GM21619 (cell line): ENCODE data around the gene PON1.

ENCODE experiments used
- ATAC-seq: cut with Tn5 transposase; IDR thresholded peaks from one replicate; pipeline ENCODE4 v1.9.1; 2021; ENCODE audit not compliant: unreplicated experiment

PON1 gene

GRCh38 chr7:95261895-95262415, 62.4 kb downstream of the PON1 start:
- ATAC-seq = no peak

GRCh38 chr7:95255691-95256090, 68.6 kb downstream of the PON1 start:
- no peak for ATAC-seq

GRCh38 chr7:95253986-95254385, 70.3 kb downstream of the PON1 start:
- no peak for ATAC-seq

- ATAC-seq = no peak
Observed at GRCh38 chr7:95251966-95252365, 72.4 kb downstream of the PON1 start.

DNA sequence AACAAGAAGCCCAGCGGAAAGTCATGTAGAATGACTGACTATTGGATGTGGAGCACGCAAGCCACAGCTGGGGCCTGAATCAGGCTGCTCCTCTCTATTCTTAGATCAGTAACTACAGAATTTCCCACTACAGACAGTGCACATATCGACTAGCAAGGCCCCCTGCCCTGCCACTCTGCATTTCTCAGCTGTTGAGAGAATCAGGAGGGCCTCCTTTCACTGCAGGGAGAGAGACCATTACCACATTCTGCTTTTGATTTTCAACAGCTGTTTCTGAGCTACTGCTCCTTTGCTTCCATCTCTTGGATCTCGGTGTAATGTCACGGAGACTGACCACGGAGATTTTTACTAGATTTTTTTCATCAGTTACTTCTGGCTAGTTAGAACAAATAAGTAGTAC, 73.8 kb downstream of the PON1 start:
- ATAC-seq = no peak
